Brain microvascular endothelial cell (primary cell): ENCODE results near the gene FLNA.

Source experiments
- DNase-seq: peaks from one replicate; pipeline ENCODE4 v3.0.0-alpha.2; 2020
- H3K27ac ChIP-seq: fragments of 250-450 bp; sonication (Bioruptor Pico); 2 replicates; pipeline ENCODE4 v1.5.1; 2020; ENCODE audit warnings: mild to moderate bottlenecking, moderate library complexity
- H3K27me3 ChIP-seq: fragments of 250-450 bp; sonication (Bioruptor Pico); replicated peaks from 2 replicates; pipeline ENCODE4 v1.5.1; 2020; ENCODE audit warnings: mild to moderate bottlenecking
- H3K36me3 ChIP-seq: fragments of 250-450 bp; sonication (Bioruptor Pico); replicated peaks from 2 replicates; pipeline ENCODE4 v1.5.1; 2020; ENCODE audit warnings: mild to moderate bottlenecking
- H3K4me3 ChIP-seq: 2 replicates; pipeline ENCODE4 v1.5.1; 2011; ENCODE audit warnings: low read depth, mild to moderate bottlenecking, control low read depth, low read length, moderate library complexity
- CTCF ChIP-seq: IDR thresholded peaks from 2 replicates; pipeline ENCODE4 v1.5.1; 2011; ENCODE audit warnings: low read depth, mild to moderate bottlenecking, moderate library complexity, low read length, control low read depth, inconsistent platforms; ENCODE audit errors: missing control alignments
- in situ Hi-C: cut with HindIII; loops from 2 replicates; pipeline ENCODE4 v1.10.0; 2017; ENCODE audit warnings: low sequenced_read_pairs, low pct_ligation_motif_present

FLNA gene

GRCh38 chrX:154378799-154379568 is 4.5 kb upstream of the FLNA start, which contains the start of gene EMD:
EMD (plus strand) TSS chrX:154379295; CDS start chrX:154379485, 190 bp downstream.
- Histone ChIP-seq H3K27ac (peak within 1 kb of the TSS; percentile 98), H3K4me3 (peak within 1 kb of the TSS; percentile 70), H3K27me3 (no peaks in the 10 kb centered on the region), H3K36me3 (no peaks in the 10 kb centered on the region)
- DNase-seq: peak; percentile 95
- no peak for TF ChIP-seq CTCF
- in situ Hi-C loops: no loop called here

- TF ChIP-seq CTCF: no peak
- in situ Hi-C loops: no loop called here
- peak overlapping the region; percentile 43 for H3K4me3 ChIP-seq
- H3K27ac ChIP-seq: peak overlapping the region; percentile 93
- no peaks in the 10 kb centered on the region for H3K27me3 ChIP-seq
- DNase-seq: no peak
- H3K36me3 ChIP-seq: no peaks in the 10 kb centered on the region
Observed at GRCh38 chrX:154378059-154378798, 3.8 kb upstream of the FLNA start.

GRCh38 chrX:154376774-154377173 is 2.3 kb upstream of the FLNA start:
- in situ Hi-C loops: no loop called here
- Histone ChIP-seq H3K36me3 (no peaks in the 10 kb centered on the region), H3K4me3 (no peak overlapping the region), H3K27me3 (no peaks in the 10 kb centered on the region), H3K27ac (no peak overlapping the region)
- no peak for TF ChIP-seq CTCF
- DNase-seq: no peak

GRCh38 chrX:154375156-154375504 is 696 bp upstream of the FLNA start:
- H3K27ac ChIP-seq: peak overlapping the region; percentile 18
- in situ Hi-C loops: no loop called here
- H3K4me3 ChIP-seq: no peak overlapping the region
- H3K36me3 ChIP-seq: peaks cover 8% of the 10 kb centered on the region
- H3K27me3 ChIP-seq: no peaks in the 10 kb centered on the region
- TF ChIP-seq CTCF: no peak
- DNase-seq: no peak

GRCh38 chrX:154373340-154374306 is 811 bp downstream of the FLNA start:
- Histone ChIP-seq H3K27ac (peak overlapping the region; percentile 45), H3K36me3 (peaks cover 14% of the 10 kb centered on the region), H3K27me3 (no peaks in the 10 kb centered on the region), H3K4me3 (peak overlapping the region; percentile 62)
- peak; percentile 74 for DNase-seq
- in situ Hi-C loops: no loop called here
- peak; percentile 70 for TF ChIP-seq CTCF
